Jurkat, Clone E6-1 (cell line): ENCODE data around the gene SERBP1.
"Not testable (repeated sequence)": the region's sequence is repeated elsewhere in the genome, so short reads cannot be mapped to it uniquely, and the experiment has no call there.

Source experiments
- DNase-seq: peaks from one replicate; pipeline ENCODE4 v3.0.0-alpha.2; 2011; ENCODE audit warnings: low read depth, low spot score
- H3K4me3 ChIP-seq: 2 replicates; pipeline ENCODE4 v1.5.1; 2011; ENCODE audit warnings: mild to moderate bottlenecking, low read length, control low read depth, moderate library complexity

SERBP1 gene

DNA sequence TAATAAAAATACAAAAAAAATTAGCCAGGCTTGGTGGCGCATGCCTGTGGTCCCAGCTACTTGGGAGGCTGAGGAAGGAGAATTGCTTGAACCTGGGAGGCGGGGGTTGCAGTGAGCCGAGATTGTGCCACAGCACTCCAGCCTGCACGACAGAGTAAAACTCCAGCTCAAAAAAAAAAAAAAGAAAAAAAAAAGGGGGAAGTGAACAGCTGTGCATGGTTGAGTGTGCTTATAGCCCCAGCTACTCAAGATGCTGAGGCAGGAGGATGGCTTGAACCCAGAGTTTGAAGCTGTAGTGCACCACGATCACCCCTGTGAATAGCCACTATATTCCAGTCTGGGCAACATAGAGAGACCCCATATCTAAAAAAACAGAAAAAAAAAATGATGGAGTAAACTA lies 15.8 kb upstream of the SERBP1 start:
- not testable (repeated sequence) for DNase-seq

DNA sequence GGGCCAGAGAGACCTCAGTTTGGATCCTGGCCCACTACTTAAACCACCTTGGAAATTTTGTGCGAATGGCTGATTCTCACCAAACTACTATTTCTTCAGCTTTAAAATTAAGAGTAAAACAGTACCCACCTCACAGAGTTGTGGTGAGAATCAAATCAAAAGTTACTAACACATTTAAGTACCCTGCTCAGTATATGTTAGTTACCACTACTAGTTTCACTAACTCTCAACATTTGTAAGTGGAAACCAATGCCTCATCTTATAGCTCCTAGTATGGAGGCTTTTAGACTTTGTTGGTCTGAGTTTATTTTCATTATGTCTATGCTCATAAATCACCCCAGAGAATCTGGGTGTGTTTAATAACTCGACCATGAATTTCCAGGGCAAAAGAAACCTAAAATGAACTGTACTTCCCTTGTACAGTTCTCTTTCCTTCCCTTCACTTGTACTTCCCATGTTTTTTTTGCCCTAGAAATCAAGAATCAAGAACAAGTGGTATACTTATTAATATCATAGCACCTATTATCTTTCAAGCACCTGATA lies 11.6 kb upstream of the SERBP1 start:
- H3K4me3 ChIP-seq, result no peak overlapping the region
- no peak for DNase-seq

More for the DNA sequence above, 15.8 kb upstream of the SERBP1 start:
- not testable (repeated sequence) for H3K4me3 ChIP-seq

DNA sequence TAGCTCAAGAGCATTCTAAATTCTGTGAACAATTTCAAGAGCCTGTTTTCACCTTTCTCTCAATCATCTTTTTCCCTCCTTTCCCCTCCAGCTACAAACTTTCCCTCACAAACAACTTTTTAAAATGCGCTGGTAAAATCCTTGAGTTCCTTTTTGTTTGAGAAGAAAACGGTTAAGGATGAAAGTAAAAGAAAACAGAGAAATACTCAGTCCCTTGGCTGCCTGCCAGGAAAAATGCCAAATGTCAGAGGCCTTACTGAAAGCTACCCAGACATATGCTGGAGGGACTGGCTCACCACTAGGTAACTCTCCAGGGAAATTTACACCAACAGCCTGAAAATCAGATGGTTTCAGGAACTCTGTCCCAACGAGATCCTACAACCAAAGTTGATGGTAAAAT lies 11.0 kb upstream of the SERBP1 start:
- H3K4me3 ChIP-seq, result no peak overlapping the region
- DNase-seq, result no peak

DNA sequence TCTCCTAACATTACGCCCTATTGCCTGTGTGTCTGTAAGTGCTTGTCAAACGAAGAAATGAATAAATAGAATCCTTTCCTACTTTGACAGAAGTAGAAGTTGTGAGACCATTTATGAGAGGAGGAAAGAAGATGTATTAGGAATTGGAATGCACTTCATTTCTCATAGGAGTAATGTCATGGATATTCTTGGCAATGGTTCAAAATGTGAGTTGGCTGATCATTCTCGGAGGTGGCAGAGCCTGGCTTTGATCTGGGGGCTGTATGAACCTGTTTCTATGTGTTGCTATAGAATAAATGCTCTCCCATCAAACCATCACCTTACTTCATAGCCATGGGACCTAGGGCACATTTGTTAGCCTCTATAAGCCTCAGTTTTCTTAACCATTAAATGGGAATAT lies 10.1 kb upstream of the SERBP1 start:
- no peak for DNase-seq
- no peak overlapping the region for H3K4me3 ChIP-seq

DNA sequence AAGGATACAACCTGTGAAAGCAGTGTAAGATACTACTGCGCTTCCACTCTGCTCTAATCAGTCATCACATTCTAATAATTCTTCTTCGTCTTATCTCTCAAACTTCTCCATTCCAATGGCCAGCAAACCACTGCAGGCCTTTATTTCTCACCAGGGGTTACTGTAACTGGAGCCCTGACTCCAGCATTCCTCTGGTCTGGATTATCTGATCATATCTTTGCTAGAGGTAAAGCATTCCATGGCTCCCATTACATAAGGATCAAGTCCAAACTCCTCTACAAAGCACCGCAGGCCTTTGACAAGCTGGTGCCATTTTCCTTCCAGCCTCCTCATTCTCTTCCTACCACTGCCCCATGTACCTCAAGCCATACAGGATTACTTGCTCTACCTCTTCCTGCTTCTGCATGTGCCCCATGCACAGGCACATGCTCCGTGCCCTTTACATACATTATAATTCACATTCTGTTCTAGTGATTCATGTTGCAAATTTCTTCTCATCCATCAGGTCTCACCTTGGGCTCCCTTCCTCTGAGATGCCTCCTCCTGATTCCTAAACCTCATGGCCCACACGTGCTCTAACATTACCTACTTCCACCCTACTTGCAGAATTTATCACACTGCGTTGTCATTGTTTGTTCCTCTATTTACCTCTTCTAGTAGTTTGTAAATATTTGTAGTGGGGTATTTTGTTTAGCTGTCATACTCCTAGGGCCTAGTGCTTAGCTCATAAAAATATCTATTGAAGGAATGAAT lies 9.3 kb upstream of the SERBP1 start:
- H3K4me3 ChIP-seq, result no peak overlapping the region
- no peak for DNase-seq

DNA sequence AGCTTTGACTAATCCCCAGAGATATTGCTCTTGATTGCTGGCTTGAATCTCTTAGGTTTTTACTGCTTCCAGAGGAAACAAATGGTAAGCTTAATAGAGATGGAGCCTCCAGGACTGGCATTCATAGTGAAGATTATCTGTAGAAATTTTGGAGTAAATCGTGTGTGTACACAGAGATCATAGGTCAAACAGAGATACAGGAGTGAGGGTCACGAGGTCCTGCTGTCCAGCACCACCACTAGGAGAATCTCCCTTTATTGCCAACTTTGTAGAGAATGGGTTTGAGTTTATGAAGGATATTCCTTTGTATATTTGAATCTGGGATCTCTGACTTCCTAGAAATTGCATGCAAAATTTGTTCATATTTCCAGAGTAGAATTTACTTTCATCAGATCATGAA lies 7.8 kb upstream of the SERBP1 start:
- H3K4me3 ChIP-seq, result no peak overlapping the region
- no peak for DNase-seq

DNA sequence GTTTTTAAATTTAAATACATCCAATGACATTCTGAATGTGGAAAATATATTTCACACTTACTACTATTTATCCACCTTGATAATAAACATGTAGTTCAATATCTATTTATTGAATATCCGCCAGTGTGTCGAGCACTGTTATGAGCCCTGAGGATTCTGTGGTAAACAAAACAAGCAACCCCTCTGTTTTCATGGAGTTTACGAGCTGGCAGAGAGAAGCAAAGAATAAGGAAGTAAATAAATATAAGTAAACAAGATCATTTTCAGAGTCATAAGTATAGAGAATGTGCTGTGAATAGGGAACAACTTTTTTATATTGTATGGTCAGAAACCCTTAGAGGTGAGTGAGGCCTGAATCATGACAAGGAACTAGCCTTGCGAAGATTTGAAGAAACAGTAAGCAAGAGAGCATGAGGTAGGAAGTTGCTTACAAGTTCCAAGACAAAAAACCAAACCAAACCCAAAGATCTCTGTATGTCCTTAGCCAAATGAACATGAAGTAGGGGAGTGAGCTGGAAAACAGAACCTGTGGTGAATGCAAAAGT lies 6.4 kb upstream of the SERBP1 start:
- no peak for DNase-seq
- no peak overlapping the region for H3K4me3 ChIP-seq

DNA sequence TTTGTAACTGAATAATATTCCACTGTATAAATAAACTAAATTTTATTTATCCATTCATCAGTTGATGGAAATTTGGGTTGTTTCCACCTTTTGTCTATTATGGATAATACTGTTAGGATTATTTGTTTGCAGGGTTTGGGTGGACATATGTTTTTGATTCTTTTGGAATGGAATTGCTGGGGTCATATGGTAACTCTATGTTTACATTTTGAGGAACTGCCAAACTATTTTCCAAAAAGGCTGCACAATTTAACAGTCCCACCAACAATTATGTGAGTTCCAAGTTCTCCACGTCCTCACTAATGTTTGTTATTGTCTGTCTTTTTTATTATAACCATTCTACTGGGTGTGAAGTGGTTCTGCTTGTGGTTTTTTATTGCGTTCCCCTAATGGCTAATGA lies 4.3 kb upstream of the SERBP1 start:
- DNase-seq, result no peak
- H3K4me3 ChIP-seq, result no peak overlapping the region

DNA sequence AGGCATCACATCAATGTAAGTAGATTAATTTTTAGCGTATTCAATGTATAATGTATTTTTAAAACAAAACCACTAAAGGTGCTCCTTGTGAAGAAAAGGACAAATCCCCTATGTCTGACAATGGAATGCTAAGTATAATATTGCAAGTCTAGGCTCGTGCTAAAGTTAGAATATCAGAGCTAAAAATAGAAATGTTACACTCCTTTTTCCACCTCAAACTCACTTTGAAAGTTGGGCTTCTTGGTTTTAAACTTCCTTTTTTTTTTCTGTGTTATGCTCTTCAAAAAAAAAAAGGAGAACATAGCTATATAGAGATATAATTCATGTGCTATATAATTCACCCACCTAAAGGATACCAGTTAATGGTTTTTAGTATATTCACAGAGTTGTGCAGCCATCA lies 3.6 kb upstream of the SERBP1 start:
- no peak overlapping the region for H3K4me3 ChIP-seq
- no peak for DNase-seq

DNA sequence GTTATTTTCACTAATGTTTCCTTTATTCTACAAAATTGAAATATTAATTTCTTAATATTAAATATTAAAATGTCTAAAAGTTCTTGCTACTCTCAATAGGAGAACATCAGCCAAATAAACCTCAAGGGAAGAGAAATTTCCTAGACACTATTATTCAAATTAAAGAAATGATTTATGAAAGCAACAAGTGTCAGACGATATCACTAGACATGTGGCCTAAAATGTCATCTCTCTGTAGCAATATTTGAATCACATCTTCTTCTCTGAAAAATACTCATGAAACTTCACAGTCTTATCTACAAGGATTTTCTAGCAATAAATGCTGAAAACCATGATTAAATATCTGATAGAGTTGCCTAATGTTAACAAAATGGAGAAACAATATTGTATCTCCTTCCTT lies 2.5 kb upstream of the SERBP1 start:
- DNase-seq, result no peak
- H3K4me3 ChIP-seq, result no peak overlapping the region

DNA sequence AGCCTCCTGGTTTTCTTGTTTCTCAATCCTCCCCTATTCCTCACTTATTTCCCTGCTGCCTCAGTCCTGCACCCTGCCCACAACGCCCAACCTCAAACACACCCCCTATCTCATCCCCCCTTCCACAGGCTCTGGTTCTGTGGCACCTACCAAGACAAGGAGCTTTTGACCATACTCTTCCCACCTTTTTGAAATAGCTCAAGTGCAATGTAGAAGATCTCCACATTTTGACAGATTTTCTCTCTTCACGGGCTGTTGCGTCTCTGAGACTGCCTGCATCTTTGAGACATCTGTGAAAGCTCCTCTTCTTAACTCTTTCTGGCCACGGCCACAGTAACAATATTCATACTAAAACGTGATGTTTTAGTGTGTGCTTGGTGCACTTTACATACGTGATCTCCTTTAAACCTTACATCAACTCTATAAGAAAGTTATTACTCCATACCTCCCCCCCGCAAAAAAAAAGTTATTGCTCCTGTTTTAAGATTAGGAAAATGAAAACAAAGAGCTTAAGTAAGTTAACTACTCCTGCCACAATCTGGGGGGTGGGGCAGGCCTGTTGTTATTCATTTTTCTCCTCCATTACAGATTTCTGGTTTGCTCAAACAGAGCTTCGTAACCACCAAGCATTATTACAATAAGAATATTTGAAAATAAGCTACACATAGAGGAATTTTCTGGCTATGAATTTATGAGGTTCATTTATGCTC lies 1.8 kb upstream of the SERBP1 start:
- H3K4me3 ChIP-seq, result no peak overlapping the region
- DNase-seq, result no peak

DNA sequence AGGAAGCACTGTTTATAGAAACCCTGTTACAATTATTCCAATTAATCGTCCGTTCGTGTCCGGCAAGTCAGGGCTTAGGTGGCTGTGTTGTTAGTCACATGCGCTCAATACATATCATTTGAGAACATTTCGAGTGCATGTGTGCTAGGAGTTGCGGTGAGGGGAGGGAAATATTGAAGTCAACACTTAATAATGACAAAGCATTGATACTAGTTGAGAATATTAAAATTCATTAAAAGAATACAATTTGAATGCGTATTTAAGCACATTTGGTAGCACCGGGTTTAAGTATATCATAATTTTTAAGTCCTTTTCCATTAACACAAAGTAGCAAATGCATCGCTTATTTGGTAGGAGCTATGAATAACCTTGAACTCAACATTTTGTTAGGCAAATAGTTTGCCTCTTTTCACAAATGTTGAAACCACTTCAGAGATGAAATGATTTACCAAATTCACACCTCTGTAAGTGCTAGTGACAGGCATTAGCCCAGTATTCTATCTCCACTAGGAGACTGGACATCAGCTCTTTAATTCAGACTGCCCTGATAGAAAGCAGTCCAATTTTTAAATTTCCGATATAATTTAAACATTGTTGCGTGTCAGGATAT lies 1.1 kb upstream of the SERBP1 start:
- no peak for DNase-seq
- peak overlapping the region; percentile 85 for H3K4me3 ChIP-seq

DNA sequence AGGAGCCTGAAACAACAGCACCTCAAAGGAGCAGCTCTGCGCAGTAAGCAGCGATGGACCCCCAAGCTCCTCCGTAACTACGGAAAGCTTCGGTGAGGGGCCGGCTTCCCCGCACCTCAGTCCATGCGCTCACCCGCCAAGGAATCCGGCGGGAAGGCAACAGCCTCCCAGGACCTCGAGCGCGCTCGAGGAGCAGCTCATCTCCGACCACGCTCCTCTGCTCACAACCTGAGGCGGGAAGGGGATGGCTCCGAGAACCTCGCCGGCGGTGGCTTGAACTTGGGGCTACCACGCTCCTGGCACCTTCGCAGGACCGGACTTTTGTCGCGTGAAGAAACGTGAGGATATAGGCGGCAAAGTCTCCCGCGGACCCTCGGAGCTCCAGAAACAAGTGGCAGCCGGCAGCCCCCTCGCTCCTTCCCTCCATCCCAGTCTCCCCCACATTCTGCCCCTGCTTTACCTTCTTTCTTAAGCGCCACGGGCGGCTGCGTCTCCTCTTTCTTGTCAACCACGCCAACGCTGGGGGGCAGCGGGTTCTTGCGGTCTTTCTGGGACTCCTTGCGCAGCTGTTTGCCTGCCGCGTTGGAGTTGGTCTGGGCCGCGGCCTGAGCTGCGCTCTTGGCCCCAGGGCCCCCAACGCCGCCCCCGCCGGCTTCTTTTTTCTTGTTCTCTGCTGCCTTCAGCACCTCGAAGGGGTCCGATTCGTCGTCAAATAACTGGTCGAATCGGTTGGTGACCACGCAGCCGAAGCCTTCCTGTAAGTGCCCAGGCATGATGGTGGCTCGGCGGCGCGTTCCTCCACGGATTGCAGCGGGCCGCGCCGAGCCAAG lies 459 bp downstream of the SERBP1 start:
- DNase-seq, result no peak

DNA sequence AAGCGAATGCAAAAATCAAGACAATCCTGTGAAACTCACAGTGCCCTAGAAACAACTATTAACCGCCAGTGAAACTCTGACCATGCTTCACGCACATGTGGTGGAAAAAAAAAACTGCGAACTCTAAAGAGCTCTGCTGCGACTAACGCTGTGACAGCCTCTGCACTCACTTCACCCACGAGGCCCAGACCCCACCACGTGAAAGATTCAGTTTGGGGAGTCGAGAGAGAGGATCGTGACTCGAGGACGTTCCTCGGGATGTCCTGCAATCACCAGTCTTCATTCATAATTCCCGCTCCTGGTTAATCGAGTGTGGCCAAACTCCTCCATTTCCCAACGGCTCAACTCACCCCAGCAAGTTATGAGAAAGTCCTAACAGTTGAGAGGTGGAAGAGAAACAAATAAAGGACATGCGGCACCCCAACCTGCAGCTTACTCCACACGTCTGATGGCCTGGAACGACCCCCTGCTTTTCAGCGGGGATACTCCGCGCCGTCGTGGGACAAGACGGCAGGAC lies 1.1 kb downstream of the SERBP1 start:
- peak overlapping the region; percentile 85 for H3K4me3 ChIP-seq
- DNase-seq, result no peak

More for the DNA sequence above, 459 bp downstream of the SERBP1 start:
- peak overlapping the region; percentile 85 for H3K4me3 ChIP-seq

DNA sequence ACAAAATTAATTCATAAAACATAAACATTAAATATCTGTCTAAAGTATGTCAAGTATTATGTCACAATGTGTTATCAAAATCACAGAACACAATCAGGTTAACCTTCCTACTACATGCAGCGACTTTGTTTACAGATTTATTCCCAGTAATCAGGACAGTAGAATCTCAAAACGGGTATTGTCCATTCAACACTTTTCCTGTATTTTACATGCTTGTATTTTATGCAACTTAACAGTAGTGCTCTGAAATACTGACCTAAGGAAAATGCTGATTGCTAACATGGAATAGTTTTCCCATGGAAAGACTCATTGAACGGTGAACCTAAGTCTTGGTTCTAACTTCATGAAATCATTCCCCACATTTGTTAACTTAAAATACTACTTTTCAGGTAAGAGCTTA lies 2.3 kb downstream of the SERBP1 start:
- peak overlapping the region; percentile 85 for H3K4me3 ChIP-seq
- DNase-seq, result no peak

DNA sequence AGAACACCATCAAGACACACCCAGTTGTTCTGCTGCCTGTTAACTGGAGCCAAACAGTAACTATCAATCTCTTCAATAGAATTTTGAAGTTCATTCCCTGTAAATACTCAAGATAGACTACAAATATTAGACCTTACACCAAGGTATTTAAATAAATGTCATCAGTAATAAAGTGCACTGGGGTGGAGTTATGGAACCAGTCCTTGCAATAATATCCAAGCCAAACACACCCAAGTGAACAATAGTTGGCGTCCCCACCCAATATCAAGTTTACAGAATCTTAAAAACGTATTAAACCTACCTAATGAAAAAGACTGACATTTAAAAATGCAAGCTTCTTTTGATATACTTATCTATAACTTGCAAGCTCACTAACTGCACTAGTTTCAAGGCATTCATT lies 2.7 kb downstream of the SERBP1 start:
- no peak for DNase-seq
- no peak overlapping the region for H3K4me3 ChIP-seq

DNA sequence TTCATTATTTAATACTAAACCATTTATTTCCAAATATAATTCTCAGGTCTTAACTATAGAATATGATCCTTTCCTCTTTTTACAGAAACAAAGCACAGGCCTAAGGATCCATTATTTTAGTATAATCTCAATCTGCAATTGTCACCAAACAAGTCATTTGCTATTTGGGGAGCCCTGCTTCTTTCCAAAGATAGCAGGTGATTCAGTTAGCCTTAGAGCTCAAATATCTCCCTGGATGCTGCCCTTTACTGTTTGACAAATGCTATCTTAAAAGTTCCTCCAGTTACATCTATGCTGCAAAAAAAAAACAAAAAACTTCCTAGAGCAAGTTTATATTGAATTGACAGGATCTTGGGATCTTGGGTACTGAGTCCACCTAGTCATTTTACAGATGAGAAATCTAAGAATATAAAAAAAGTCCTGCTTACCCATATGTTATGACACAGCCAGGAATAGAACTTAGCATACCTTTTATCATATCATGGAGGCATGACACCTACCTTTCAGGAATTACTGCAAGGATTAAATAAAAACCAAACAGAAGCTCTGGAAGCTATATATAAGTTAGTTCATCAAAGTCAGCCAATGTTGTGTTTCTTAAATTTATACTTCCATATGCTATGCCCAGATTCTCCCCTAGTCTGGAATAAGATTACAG lies 9.2 kb downstream of the SERBP1 start:
- DNase-seq, result no peak

DNA sequence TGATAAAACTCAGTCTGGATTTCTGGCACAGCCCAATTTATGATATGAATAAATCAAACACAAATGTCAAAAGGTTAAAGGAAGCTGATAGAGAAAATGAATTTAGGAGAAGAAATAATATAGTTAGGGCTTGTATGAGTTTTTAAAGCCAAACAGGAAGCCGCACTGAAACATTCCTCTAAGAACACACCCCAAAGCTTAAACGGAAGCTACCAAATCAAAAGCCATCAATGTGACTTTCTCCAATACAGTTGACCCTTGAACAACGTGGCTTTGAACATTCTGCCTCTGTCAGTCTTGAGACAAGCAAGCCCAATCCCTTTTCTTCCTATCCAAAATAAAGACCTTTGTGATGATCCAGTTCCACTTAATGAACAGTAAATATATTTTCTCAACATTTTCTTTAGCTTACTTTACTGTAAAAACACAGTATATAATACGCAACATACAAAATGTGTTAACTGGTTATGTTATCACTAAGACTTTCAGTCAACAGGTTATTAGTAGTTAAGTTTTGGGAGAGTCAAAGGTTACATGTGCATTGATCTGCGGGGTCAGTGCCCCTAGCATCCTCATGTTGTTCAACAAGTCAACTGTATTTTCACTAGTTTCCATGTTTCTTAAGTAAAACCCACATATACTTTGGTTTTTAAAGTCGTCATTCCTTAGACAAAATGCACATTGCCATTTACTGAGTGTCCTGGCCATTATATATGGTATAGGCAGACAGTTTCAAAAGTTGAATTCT lies 11.2 kb downstream of the SERBP1 start:
- DNase-seq, result no peak
- H3K4me3 ChIP-seq, result no peak overlapping the region

More for the DNA sequence above, 9.2 kb downstream of the SERBP1 start:
- H3K4me3 ChIP-seq, result no peak overlapping the region
